Esophagus squamous epithelium (tissue), 4 donors: ENCODE measurements around the gene HMCN1.

Experiments
- CTCF ChIP-seq, 6 experiments: fragments of 450-650 bp in 4 of 6; fragments of 200-600 bp in 2 of 6; sonication (generic) in 2 of 6; IDR thresholded peaks; one replicate each; pipeline ENCODE4 v1.5.1; 2016 to 2019; ENCODE audit warnings: antibody characterized with exemption in 6 of 6, mild to moderate bottlenecking in 4 of 6, moderate library complexity in 4 of 6
- POLR2A ChIP-seq, 4 donors: fragments of 450-650 bp; IDR thresholded peaks; one replicate each; pipeline ENCODE4 v1.6.1; 2017; ENCODE audit warnings: antibody characterized with exemption in 4 of 4, mild to moderate bottlenecking in 4 of 4, moderate library complexity in 3 of 4

- no peak for TF ChIP-seq CTCF (IDR thresholded peaks at IDR 0.05)
- TF ChIP-seq POLR2A (IDR thresholded peaks at IDR 0.05) = no peak
Observed at GRCh38 chr1:185869590-185869989, 135.4 kb downstream of the HMCN1 start.
